ENCODE measurements around the gene EEF1G.

DNA sequence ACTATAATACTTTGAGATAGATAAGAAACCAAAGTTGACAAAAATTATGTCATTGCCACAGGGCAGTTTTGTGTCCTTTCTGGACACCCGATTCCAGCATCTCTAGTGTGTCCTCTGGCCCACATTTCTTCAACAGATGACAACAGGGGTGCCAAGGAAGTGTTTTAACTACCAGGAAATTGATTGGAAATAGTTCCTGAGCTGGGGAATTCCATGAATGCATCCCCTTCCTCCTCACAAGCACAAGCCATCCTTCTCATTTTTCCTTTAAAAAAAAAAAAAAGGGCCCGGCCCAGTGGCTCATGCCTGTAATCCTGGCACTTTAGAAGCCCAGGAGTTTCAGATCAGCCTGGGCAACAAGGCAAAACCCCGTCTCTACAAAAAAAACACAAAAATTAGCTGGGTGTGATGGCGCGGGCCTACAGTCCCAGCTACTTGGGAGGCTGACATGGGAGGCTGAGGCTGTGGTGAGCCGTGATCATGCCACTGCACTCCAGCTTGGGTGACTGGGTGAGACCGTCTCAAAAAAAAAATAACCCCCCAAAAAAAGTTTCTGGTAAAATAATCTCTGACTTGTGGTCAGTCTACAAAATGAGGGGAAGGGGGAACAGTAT is 48.9 kb upstream of the EEF1G start:
- TF ChIP-seq, protein P1, sequence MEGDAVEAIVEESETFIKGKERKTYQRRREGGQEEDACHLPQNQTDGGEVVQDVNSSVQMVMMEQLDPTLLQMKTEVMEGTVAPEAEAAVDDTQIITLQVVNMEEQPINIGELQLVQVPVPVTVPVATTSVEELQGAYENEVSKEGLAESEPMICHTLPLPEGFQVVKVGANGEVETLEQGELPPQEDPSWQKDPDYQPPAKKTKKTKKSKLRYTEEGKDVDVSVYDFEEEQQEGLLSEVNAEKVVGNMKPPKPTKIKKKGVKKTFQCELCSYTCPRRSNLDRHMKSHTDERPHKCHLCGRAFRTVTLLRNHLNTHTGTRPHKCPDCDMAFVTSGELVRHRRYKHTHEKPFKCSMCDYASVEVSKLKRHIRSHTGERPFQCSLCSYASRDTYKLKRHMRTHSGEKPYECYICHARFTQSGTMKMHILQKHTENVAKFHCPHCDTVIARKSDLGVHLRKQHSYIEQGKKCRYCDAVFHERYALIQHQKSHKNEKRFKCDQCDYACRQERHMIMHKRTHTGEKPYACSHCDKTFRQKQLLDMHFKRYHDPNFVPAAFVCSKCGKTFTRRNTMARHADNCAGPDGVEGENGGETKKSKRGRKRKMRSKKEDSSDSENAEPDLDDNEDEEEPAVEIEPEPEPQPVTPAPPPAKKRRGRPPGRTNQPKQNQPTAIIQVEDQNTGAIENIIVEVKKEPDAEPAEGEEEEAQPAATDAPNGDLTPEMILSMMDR (IDR thresholded peaks at IDR 0.05) = no peak
- no peak for TF ChIP-seq REST (IDR thresholded peaks at IDR 0.05; ENCODE audit: insufficient read depth in 1 of 2, low read depth in 2 of 2, low read length in 1 of 2)
